PFSK-1 (cell line): Measurements from ENCODE around the gene MANEA.

Source experiments
- FOXP2 ChIP-seq: optimal IDR thresholded peaks from 2 replicates; pipeline ENCODE3; 2011; ENCODE audit warnings: borderline replicate concordance, control low read depth, inconsistent platforms; ENCODE audit not compliant: insufficient read depth; ENCODE audit errors: extremely low read length, extremely low read depth
- POLR2AphosphoS5 ChIP-seq: IDR thresholded peaks from 2 replicates; pipeline ENCODE4 v1.6.1; 2012; ENCODE audit warnings: low read depth, mild to moderate bottlenecking, control low read depth, low read length, moderate library complexity
- SIN3A ChIP-seq: IDR thresholded peaks from 2 replicates; pipeline ENCODE4 v1.6.1; 2012; ENCODE audit warnings: mild to moderate bottlenecking, low read length, moderate library complexity, borderline replicate concordance; ENCODE audit not compliant: insufficient read depth
- TAF1 ChIP-seq: IDR thresholded peaks from 2 replicates; pipeline ENCODE4 v1.6.1; 2012; ENCODE audit warnings: low read length, control low read depth, borderline replicate concordance; ENCODE audit not compliant: insufficient read depth
- TF ChIP-seq, protein P1 (sequence below), 2 experiments: IDR thresholded peaks; 2 replicates each; pipeline versions ENCODE4 v1.6.1 to v1.8.0; 2011 to 2012; ENCODE audit warnings: low read depth in 2 of 2, low read length in 2 of 2, control low read depth in 1 of 2, inconsistent platforms in 1 of 2, mild to moderate bottlenecking in 1 of 2, moderate library complexity in 1 of 2; ENCODE audit not compliant: insufficient read depth in 1 of 2

Gene MANEA

DNA sequence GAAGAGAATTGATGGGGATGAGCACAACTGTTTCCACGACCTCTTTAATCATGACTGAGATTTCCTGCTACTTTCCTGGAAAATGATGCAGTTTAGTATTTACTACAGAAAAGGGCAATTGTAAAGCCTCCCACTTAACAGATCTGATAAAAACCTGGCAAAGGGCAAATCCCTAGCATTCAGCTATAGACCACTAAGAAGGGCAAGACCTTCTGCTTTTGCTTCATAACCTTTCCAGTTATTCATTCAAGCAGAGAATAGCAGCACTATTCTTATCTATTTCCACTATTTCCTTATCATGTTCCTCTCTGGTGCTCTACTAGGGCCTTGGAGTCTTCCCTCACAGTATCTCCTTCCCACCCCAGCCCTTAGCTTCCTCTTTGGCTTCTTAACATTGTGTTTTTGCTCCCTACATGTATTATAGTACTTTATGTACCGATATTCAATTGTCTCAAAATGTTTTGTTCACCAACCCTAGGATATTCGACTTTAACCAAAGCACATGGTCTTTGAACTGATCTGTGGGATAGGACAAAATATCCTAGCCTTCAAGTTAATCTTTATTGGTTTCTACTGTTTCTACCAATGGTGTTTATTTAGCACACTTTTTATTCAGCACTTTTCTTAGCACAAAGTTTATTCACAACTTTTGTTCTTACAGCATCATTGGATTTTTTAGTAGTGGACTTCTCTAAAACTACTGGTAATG lies 32.7 kb upstream of the MANEA start:
- TF ChIP-seq POLR2AphosphoS5 (no peak), FOXP2 (no peak), TAF1 (no peak), SIN3A (no peak)
- TF ChIP-seq, protein P1, sequence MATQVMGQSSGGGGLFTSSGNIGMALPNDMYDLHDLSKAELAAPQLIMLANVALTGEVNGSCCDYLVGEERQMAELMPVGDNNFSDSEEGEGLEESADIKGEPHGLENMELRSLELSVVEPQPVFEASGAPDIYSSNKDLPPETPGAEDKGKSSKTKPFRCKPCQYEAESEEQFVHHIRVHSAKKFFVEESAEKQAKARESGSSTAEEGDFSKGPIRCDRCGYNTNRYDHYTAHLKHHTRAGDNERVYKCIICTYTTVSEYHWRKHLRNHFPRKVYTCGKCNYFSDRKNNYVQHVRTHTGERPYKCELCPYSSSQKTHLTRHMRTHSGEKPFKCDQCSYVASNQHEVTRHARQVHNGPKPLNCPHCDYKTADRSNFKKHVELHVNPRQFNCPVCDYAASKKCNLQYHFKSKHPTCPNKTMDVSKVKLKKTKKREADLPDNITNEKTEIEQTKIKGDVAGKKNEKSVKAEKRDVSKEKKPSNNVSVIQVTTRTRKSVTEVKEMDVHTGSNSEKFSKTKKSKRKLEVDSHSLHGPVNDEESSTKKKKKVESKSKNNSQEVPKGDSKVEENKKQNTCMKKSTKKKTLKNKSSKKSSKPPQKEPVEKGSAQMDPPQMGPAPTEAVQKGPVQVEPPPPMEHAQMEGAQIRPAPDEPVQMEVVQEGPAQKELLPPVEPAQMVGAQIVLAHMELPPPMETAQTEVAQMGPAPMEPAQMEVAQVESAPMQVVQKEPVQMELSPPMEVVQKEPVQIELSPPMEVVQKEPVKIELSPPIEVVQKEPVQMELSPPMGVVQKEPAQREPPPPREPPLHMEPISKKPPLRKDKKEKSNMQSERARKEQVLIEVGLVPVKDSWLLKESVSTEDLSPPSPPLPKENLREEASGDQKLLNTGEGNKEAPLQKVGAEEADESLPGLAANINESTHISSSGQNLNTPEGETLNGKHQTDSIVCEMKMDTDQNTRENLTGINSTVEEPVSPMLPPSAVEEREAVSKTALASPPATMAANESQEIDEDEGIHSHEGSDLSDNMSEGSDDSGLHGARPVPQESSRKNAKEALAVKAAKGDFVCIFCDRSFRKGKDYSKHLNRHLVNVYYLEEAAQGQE (IDR thresholded peaks at IDR 0.05; ENCODE audit: insufficient read depth in 1 of 2, low read depth in 2 of 2, low read length in 2 of 2): no peak

DNA sequence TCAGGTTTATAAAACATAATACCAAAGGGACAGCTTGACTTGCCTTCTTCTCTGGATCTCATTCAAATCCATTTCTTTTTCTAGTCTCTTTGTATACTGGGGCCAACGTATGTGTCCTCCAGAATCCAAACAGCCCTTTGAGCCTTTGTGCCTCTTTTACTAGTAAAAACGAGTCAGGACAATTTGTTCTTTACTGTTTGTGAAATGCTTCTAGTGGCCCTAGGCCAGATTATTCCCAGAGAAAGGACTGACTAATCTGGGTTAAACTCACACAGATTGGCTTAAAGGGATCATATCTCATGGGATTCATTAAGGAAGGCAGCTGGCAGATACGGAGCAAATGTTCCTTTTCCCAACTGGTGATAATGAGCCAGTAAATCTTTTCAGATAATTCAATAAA lies 32.1 kb upstream of the MANEA start:
- TF ChIP-seq TAF1 (peak; percentile 45; the same call in 1 of the 2 replicates), SIN3A (no peak), POLR2AphosphoS5 (no peak)

DNA sequence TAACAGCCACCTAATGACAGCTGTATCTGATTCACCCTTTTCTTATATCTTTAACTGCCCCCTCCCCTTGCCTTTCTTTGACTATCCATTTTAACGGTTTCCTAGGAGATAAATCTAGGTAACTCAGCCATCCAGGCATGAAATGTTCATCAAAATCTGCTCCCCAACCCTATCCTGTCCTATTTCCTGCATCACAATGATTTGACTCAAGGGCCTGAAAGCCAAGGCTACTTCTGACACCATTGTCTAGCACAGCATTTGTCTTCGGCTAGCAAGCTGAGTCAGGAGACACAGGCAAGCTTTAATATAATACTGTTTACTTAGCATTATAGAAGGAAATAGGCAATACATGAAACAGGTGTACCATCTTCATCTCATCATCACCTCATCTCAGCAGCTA lies 31.6 kb upstream of the MANEA start:
- TF ChIP-seq, protein P1 (IDR thresholded peaks at IDR 0.05; ENCODE audit: insufficient read depth in 1 of 2, low read depth in 2 of 2, low read length in 2 of 2): no peak
- peak; percentile 11; the same call in 1 of the 2 replicates for TF ChIP-seq TAF1
- TF ChIP-seq FOXP2: no peak
- TF ChIP-seq POLR2AphosphoS5: no peak

DNA sequence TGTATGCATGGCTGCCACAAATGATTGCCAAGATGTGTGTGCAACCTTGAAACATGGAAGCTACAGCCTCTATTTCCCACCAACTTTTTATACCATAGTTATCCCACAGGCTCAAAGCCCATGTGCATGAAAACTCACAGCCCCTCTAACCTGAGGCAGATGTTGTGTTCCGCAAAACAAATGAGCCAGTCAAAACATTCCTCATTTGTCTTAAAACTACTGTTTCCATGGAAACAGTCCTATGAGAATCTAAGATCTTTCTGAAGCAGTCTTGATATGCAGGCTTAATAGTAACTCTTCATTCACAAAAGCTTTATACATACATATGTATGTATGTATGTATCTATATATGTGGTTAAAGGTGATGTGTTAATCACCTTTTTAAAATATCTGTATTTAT lies 31.2 kb upstream of the MANEA start:
- no peak for TF ChIP-seq POLR2AphosphoS5
- TF ChIP-seq, protein P1 (IDR thresholded peaks at IDR 0.05; ENCODE audit: insufficient read depth in 1 of 2, low read depth in 2 of 2, low read length in 2 of 2): no peak
- TF ChIP-seq SIN3A: no peak
- no peak for TF ChIP-seq FOXP2
- no peak for TF ChIP-seq TAF1

DNA sequence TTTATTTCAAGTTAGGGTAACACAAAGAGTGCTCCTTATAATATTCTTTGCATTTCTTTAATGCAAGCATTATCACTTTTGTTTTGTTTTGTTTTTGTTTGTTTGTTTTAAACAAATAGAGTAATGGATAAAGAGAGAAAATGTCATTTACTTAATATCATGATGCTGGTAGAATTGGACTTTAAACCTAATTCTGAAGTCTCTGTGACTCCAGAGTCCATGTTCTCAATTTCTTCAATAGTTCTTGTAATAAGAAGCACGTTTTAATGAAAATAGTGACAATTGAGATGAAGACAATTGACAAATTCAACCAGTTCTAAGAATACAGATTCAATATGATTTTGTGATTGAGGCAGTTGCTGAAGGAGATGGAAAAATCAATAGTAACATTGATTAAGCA lies 30.3 kb upstream of the MANEA start:
- TF ChIP-seq POLR2AphosphoS5 (no peak), SIN3A (no peak), FOXP2 (no peak), TAF1 (no peak)
- TF ChIP-seq, protein P1 (IDR thresholded peaks at IDR 0.05; ENCODE audit: insufficient read depth in 1 of 2, low read depth in 2 of 2, low read length in 2 of 2): no peak
